Measurements from ENCODE around the gene NOPCHAP1. TPM values are rescaled to one million over a fixed set of nuclear protein-coding genes. Genes with fewer than 3 reads are reported as not detected.

Gene NOPCHAP1
- total and polyA plus RNA-seq, 2 of the 4 experiments (the other 2 are of a cell fraction), result 5.6 to 9.3 TPM

- Histone ChIP-seq H3K4me2 (ENCODE audit: low read depth, low read length) (peak overlapping the region; percentile 85), H2AFZ (replicated peaks; ENCODE audit: low read length, poor library complexity) (peak overlapping the region; percentile 96), H3K56ac (ENCODE audit: extremely low read depth, insufficient read depth, low read length) (no peak overlapping the region), H3K9me1 (ENCODE audit: insufficient read depth, low read length) (no peaks in the 10 kb centered on the region), H2BK5ac (ENCODE audit: low read depth, low read length, poor library complexity, severe bottlenecking) (no peak overlapping the region), H3K4me1 (ENCODE audit: control insufficient read depth, insufficient read depth, low read length) (peaks cover 10% of the 10 kb centered on the region), H3K36me3 (ENCODE audit: control insufficient read depth, insufficient read depth, low read length) (no peaks in the 10 kb centered on the region), H3K4me3 (ENCODE audit: insufficient read depth, low read depth, low read length) (peak overlapping the region; percentile 62), H3K79me1 (ENCODE audit: low read depth in 1 of 2, low read length in 2 of 2) (no peaks in the 10 kb centered on the region), H3K9ac (ENCODE audit: low read depth, low read length) (no peak overlapping the region; the same call in 1 of the 2 replicates), H2AK5ac (ENCODE audit: low read depth, low read length) (no peak overlapping the region), H3K4ac (ENCODE audit: low read depth, low read length) (no peak overlapping the region), H2BK120ac (ENCODE audit: low read depth, low read length) (no peak overlapping the region), H4K91ac (ENCODE audit: insufficient read depth, low read depth, low read length) (no peak overlapping the region), H3K23ac (ENCODE audit: low read depth, low read length) (no peak overlapping the region), H3K27ac (ENCODE audit: insufficient read depth, low read length) (no peak overlapping the region), H4K5ac (ENCODE audit: low read depth, low read length) (no peak overlapping the region), H3K9me3 (ENCODE audit: control insufficient read depth, insufficient read depth, low read length) (no peaks in the 10 kb centered on the region), H2AK9ac (replicated peaks; ENCODE audit: low read depth, low read length, poor library complexity) (peak overlapping the region; percentile 82), H3K18ac (ENCODE audit: low read depth, low read length) (no peak overlapping the region), H3K14ac (replicated peaks; ENCODE audit: low read depth, low read length) (no peak overlapping the region), H3K27me3 (ENCODE audit: control insufficient read depth, insufficient read depth, low read length) (peaks cover 24% of the 10 kb centered on the region), H2BK15ac (ENCODE audit: low read depth, low read length) (no peak overlapping the region), H4K20me1 (ENCODE audit: insufficient read depth, low read length) (no peaks in the 10 kb centered on the region), H2BK20ac (ENCODE audit: low read depth, low read length) (no peak overlapping the region), H4K8ac (ENCODE audit: low read depth in 2 of 2, low read length in 2 of 2) (no peak overlapping the region)
- no CpG with 5 or more reads among the region's 13 CpGs for WGBS, 2 experiments (ENCODE audit: extremely low coverage in 2 of 2, insufficient read length in 1 of 2)
- DNase-seq, result peak; percentile 24
- in situ Hi-C loops (cut with MboI; ENCODE audit: low sequenced_read_pairs), result no loop called here
- intact Hi-C loops (cut with micrococcal nuclease), result no loop called here
- dilution Hi-C loops (cut with HindIII; ENCODE audit: low sequenced_read_pairs, unreplicated experiment), result no loop called here
- no peak for ATAC-seq (ENCODE audit: low read depth)
- no TSS peak for BruUV-seq (replicated peaks)
- POLR2A ChIA-PET (ENCODE audit: unreplicated experiment), result no interaction called here
- CTCF ChIA-PET, result no interaction called here
- TF ChIP-seq POLR2A (IDR thresholded peaks at IDR 0.05; ENCODE audit: low read depth, low read length), result no peak
- no peak for TF ChIP-seq MXI1 (IDR thresholded peaks at IDR 0.05; ENCODE audit: borderline replicate concordance, low read depth, low read length)
- TF ChIP-seq SMC3 (IDR thresholded peaks at IDR 0.05; ENCODE audit: low read depth, low read length), result no peak
- no peak for TF ChIP-seq CTCF (conservative IDR thresholded peaks at IDR 0.05; ENCODE audit: low read depth, low read length)
- TF ChIP-seq CEBPB (IDR thresholded peaks at IDR 0.05; ENCODE audit: low read depth, low read length), result no peak
- TF ChIP-seq CHD1 (IDR thresholded peaks at IDR 0.05; ENCODE audit: low read depth, low read length), result no peak
- no peak for TF ChIP-seq USF2 (IDR thresholded peaks at IDR 0.05; ENCODE audit: low read depth, low read length)
- TF ChIP-seq RCOR1 (IDR thresholded peaks at IDR 0.05; ENCODE audit: insufficient replicate concordance, low read length), result no peak
- TF ChIP-seq MAFK (IDR thresholded peaks at IDR 0.05; ENCODE audit: low read depth, low read length), result no peak
- TF ChIP-seq NFE2L2 (IDR thresholded peaks at IDR 0.05; ENCODE audit: low read depth, low read length), result no peak
- no peak for TF ChIP-seq ELK1 (IDR thresholded peaks at IDR 0.05; ENCODE audit: borderline replicate concordance, low read depth, low read length)
- TF ChIP-seq RAD21 (IDR thresholded peaks at IDR 0.05; ENCODE audit: low read length), result no peak
- TF ChIP-seq RFX5 (IDR thresholded peaks at IDR 0.05; ENCODE audit: low read depth, low read length), result no peak
- no peak for TF ChIP-seq FOS (IDR thresholded peaks at IDR 0.05; ENCODE audit: low read depth, low read length)
Measured at GRCh38 chr12:104956870-104957718, 29.0 kb upstream of the NOPCHAP1 start.

All from IMR-90 (cell line).